NCI-H2081 (cell line): ENCODE data around the gene CCR7.

Experiments
- DNase-seq, 2 experiments: peaks; one replicate each; lab custom pipeline; 2025; lab: John Stamatoyannopoulos, UW

CCR7 gene

GRCh38 chr17:40561871-40562611 lies 3.2 kb downstream of the CCR7 start:
- DNase-seq: no peak

- no peak for DNase-seq
Measured at GRCh38 chr17:40561294-40561870, 3.9 kb downstream of the CCR7 start.

- no peak for DNase-seq
Measured at GRCh38 chr17:40560592-40561293, 4.5 kb downstream of the CCR7 start.

GRCh38 chr17:40559954-40560591 lies 5.2 kb downstream of the CCR7 start:
- DNase-seq: peak; percentile 88 to 94

- DNase-seq: no peak
Measured at GRCh38 chr17:40559564-40559916, 5.7 kb downstream of the CCR7 start.

- DNase-seq: no peak
Measured at GRCh38 chr17:40558890-40559563, 6.2 kb downstream of the CCR7 start.

GRCh38 chr17:40558300-40558889 lies 6.9 kb downstream of the CCR7 start:
- DNase-seq: no peak

GRCh38 chr17:40557531-40558299 lies 7.6 kb downstream of the CCR7 start:
- DNase-seq: no peak

GRCh38 chr17:40556884-40557414 lies 8.3 kb downstream of the CCR7 start:
- no peak for DNase-seq

GRCh38 chr17:40556198-40556661 lies 9.0 kb downstream of the CCR7 start:
- no peak for DNase-seq

GRCh38 chr17:40555296-40556190 lies 9.7 kb downstream of the CCR7 start:
- DNase-seq: no peak

- no peak for DNase-seq
Measured at GRCh38 chr17:40554646-40555295, 10.5 kb downstream of the CCR7 start.

- DNase-seq: peak; percentile 22 to 27
Measured at GRCh38 chr17:40553694-40554534, 11.4 kb downstream of the CCR7 start.

- DNase-seq: no peak
Measured at GRCh38 chr17:40552806-40553693, 12.2 kb downstream of the CCR7 start.

GRCh38 chr17:40551879-40552768 lies 13.1 kb downstream of the CCR7 start:
- no peak for DNase-seq
